Osteoblast (primary cell): ENCODE measurements around the gene ATP6V1G1. TPM values are rescaled to one million over a fixed set of nuclear protein-coding genes. Genes with fewer than 3 reads are reported as not detected.

Experiments used
- DNase-seq: peaks from one replicate; pipeline ENCODE4 v3.0.0; 2011; ENCODE audit warnings: low spot score, mixed read lengths; ENCODE audit not compliant: insufficient read length; ENCODE audit errors: missing footprints
- H2AFZ ChIP-seq: 2 replicates; pipeline ENCODE4 v1.6.0; 2011; ENCODE audit warnings: mild to moderate bottlenecking, low read length
- H3K27ac ChIP-seq: 2 replicates; pipeline ENCODE4 v1.5.1; 2011; ENCODE audit warnings: mild to moderate bottlenecking, low read depth, low read length, moderate library complexity
- H3K27me3 ChIP-seq: 2 replicates; pipeline ENCODE4 v1.6.0; 2012; ENCODE audit warnings: mild to moderate bottlenecking, control low read depth, inconsistent platforms, low read length, moderate library complexity; ENCODE audit not compliant: insufficient read depth
- H3K36me3 ChIP-seq: 2 replicates; pipeline ENCODE4 v1.5.1; 2011; ENCODE audit warnings: mild to moderate bottlenecking, low read length, control low read depth, moderate library complexity; ENCODE audit not compliant: insufficient read depth
- H3K4me1 ChIP-seq: 2 replicates; pipeline ENCODE4 v1.5.1; 2011; ENCODE audit warnings: mild to moderate bottlenecking, low read length, control low read depth, moderate library complexity; ENCODE audit not compliant: insufficient read depth
- H3K4me2 ChIP-seq: 2 replicates; pipeline ENCODE4 v1.6.0; 2011; ENCODE audit warnings: mild to moderate bottlenecking, low read length; ENCODE audit not compliant: insufficient read depth
- H3K4me3 ChIP-seq: fragments of 200-600 bp; sonication (generic); 3 replicates; pipeline ENCODE4 v1.5.1; 2012; ENCODE audit warnings: mild to moderate bottlenecking, low read length, inconsistent platforms; ENCODE audit not compliant: insufficient read depth
- H3K79me2 ChIP-seq: 2 replicates; pipeline ENCODE4 v1.6.0; 2012; ENCODE audit warnings: mild to moderate bottlenecking, low read length, control low read depth, inconsistent platforms; ENCODE audit not compliant: insufficient read depth
- H3K9me3 ChIP-seq: 2 replicates; pipeline ENCODE4 v1.5.1; 2011; ENCODE audit warnings: low read depth, low read length, control low read depth
- H4K20me1 ChIP-seq: 2 replicates; pipeline ENCODE4 v1.6.0; 2012; ENCODE audit warnings: mild to moderate bottlenecking, low read length, control low read depth; ENCODE audit not compliant: insufficient read depth
- total RNA-seq: library from RNA; depleted of rRNA; stranded (reverse); fragments of >200 nt; gene quantifications from 2 replicates; pipeline ENCODE4 v1.2.3, GENCODE V29; 2012
- TF ChIP-seq, protein P1 (sequence below): IDR thresholded peaks from 2 replicates; pipeline ENCODE4 v1.5.1; 2011; ENCODE audit warnings: mild to moderate bottlenecking, low read depth, low read length, moderate library complexity; ENCODE audit errors: extremely low read depth

Gene ATP6V1G1
- total RNA-seq, 1 donor = 98.8 TPM

DNA sequence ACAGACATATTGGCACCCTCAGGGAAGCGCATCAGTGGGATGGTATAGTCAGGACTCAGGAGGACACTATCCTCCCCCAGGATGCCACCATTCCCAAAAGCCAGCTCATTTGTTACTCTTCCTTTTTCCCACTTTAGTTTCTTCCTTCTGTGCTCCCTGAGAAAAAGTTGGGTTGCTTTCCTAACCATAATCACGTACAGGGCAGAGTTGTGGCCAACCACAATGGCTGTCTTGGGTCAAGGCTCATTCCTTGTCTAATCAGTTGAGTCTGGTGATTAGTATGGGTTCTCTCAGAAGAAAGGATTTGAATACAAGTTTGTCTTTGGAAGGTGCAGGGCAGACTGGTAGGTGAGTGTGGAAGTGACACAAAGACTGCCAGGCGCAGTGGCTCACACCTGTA, 26.6 kb upstream of the ATP6V1G1 start:
- no peak overlapping the region for H3K4me2 ChIP-seq
- H3K27ac ChIP-seq = no peak overlapping the region
- no peak overlapping the region for H2AFZ ChIP-seq
- TF ChIP-seq, protein P1, sequence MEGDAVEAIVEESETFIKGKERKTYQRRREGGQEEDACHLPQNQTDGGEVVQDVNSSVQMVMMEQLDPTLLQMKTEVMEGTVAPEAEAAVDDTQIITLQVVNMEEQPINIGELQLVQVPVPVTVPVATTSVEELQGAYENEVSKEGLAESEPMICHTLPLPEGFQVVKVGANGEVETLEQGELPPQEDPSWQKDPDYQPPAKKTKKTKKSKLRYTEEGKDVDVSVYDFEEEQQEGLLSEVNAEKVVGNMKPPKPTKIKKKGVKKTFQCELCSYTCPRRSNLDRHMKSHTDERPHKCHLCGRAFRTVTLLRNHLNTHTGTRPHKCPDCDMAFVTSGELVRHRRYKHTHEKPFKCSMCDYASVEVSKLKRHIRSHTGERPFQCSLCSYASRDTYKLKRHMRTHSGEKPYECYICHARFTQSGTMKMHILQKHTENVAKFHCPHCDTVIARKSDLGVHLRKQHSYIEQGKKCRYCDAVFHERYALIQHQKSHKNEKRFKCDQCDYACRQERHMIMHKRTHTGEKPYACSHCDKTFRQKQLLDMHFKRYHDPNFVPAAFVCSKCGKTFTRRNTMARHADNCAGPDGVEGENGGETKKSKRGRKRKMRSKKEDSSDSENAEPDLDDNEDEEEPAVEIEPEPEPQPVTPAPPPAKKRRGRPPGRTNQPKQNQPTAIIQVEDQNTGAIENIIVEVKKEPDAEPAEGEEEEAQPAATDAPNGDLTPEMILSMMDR = no peak
- H4K20me1 ChIP-seq = no peaks in the 10 kb centered on the region
- no peak overlapping the region for H3K4me3 ChIP-seq
- no peaks in the 10 kb centered on the region for H3K4me1 ChIP-seq
- peak; percentile 14 for DNase-seq
- no peaks in the 10 kb centered on the region for H3K9me3 ChIP-seq
- H3K27me3 ChIP-seq = peaks cover 6% of the 10 kb centered on the region
- no peaks in the 10 kb centered on the region for H3K36me3 ChIP-seq
- no peaks in the 10 kb centered on the region for H3K79me2 ChIP-seq

DNA sequence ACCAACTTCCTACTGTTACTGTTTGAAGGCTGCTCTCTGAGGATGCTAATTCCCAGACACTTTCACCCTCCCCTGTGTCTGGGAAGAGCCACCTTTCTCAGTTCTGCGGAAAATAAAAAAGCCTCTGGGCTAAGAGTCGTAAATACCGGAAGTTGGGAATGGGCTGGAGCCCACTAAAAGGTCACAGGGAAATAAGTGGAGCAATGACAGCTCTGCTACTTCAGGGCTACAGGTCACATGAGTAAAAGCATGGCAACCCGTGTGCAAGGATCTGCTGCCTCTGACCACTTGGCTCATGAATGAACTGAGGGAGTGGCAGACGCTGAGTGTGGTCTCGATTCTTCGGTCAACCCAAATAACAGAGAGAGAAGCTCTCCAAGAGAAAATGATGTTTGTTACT, 25.8 kb upstream of the ATP6V1G1 start:
- DNase-seq = no peak
- Histone ChIP-seq H4K20me1 (no peaks in the 10 kb centered on the region), H3K4me1 (no peaks in the 10 kb centered on the region), H2AFZ (no peak overlapping the region), H3K4me2 (no peak overlapping the region), H3K4me3 (no peak overlapping the region), H3K27ac (no peak overlapping the region), H3K36me3 (no peaks in the 10 kb centered on the region), H3K27me3 (peaks cover 6% of the 10 kb centered on the region), H3K79me2 (no peaks in the 10 kb centered on the region), H3K9me3 (no peaks in the 10 kb centered on the region)
- TF ChIP-seq, protein P1 = no peak

DNA sequence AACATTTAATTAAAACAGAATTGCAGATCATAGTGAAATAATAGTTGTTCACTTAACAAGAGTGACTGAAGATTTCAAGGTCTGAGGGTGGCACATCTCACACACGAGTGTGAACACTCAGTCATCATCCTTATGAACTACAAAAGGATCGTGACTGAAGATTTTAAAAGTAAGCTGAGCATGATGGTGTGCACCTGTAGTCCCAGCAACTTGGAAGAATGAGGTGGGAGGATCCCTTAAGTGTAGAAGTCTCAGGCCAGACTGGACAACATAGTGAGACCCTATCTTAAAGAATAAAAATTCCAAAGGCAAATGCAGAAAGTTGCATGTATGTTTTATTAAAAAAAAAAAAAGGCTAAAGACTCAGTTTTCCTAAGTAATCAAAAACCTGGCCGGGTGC, 22.4 kb upstream of the ATP6V1G1 start:
- H3K4me2 ChIP-seq = no peak overlapping the region
- H3K4me3 ChIP-seq = no peak overlapping the region
- DNase-seq = no peak
- H3K9me3 ChIP-seq = no peaks in the 10 kb centered on the region
- no peaks in the 10 kb centered on the region for H3K79me2 ChIP-seq
- no peak overlapping the region for H3K27ac ChIP-seq
- no peaks in the 10 kb centered on the region for H3K4me1 ChIP-seq
- TF ChIP-seq, protein P1 = no peak
- H3K27me3 ChIP-seq = peaks cover 6% of the 10 kb centered on the region
- H3K36me3 ChIP-seq = no peaks in the 10 kb centered on the region
- no peaks in the 10 kb centered on the region for H4K20me1 ChIP-seq
- no peak overlapping the region for H2AFZ ChIP-seq

DNA sequence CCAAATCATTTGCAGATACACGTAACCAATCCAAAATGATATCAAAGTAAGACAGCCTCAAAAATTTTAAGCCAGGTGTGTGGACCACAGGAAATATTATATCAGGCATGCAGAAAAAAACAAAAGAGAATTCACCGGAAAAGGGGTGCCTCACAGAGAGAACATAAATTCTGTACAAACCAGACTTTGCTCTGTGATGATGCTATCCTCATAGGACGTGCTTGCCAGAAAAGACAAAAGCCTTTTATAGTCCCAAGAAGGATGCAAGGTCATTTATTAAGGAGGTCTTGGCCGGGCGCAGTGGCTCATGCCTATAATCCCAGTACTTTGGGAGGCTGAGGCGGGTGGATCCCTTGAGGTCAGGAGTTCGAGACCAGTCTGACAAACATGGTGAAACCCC, 16.8 kb upstream of the ATP6V1G1 start:
- Histone ChIP-seq H3K27ac (no peak overlapping the region), H3K4me2 (no peak overlapping the region), H3K4me3 (no peak overlapping the region), H3K4me1 (no peaks in the 10 kb centered on the region), H3K27me3 (no peaks in the 10 kb centered on the region), H2AFZ (no peak overlapping the region), H3K9me3 (no peaks in the 10 kb centered on the region), H4K20me1 (no peaks in the 10 kb centered on the region), H3K79me2 (no peaks in the 10 kb centered on the region), H3K36me3 (no peaks in the 10 kb centered on the region)
- no peak for DNase-seq
- TF ChIP-seq, protein P1 = no peak
